A549 (cell line): ENCODE results near the gene SIK3. TPM values are rescaled to one million over a fixed set of nuclear protein-coding genes. Genes with fewer than 3 reads are reported as not detected.
A peak's percentile ranks its signal among the peaks of the same experiment; 100 is the strongest.

ENCODE experiments used
- ATAC-seq, 2 experiments: fragments of 200-7000 bp in 1 of 2; fragments of >200 bp in 1 of 2; cut with Nextera tagmentation in 1 of 2; cut with Tn5 transposase in 1 of 2; 3 replicates each; pipeline versions ENCODE4 v1.8.0 to v1.9.1; 2018 to 2020; ENCODE audit warnings: mild to moderate bottlenecking in 1 of 2, moderate library complexity in 1 of 2
- CTCF ChIA-PET: fragments of 300-600 bp; sonication (Branson Sonifier 250); formaldehyde crosslinking; extraction: SDS; loops from one replicate; lab custom pipeline; 2021; ENCODE audit warnings: antibody characterized with exemption, inconsistent platforms; lab: Yijun Ruan, JAX
- POLR2A ChIA-PET: fragments of 350-600 bp; formaldehyde crosslinking; extraction: SDS; loops from one replicate; lab custom pipeline; 2021; ENCODE audit warnings: antibody characterized with exemption, inconsistent platforms; lab: Yijun Ruan, JAX
- DNase-seq, 2 experiments: peaks; one replicate each; pipeline versions ENCODE4 v3.0.0 to v3.0.0-alpha.2; 2011 to 2016; ENCODE audit warnings: low read depth in 1 of 2, low spot score in 1 of 2
- FAIRE-seq: peaks from 2 replicates; lab custom pipeline; 2011; peaks lifted over from hg19 to GRCh38; lab: Jason Lieb, UNC
- H3K27ac ChIP-seq, 2 experiments: fragments of >200 bp; sonication (Bioruptor Twin); formaldehyde crosslinking; 3 replicates each; pipeline ENCODE4 v1.5.1; 2016 to 2017
- H3K4me1 ChIP-seq: fragments of >200 bp; sonication (Bioruptor Twin); formaldehyde crosslinking; 3 replicates; pipeline ENCODE4 v1.6.1; 2016
- H3K4me2 ChIP-seq: fragments of >200 bp; sonication (Bioruptor Twin); formaldehyde crosslinking; 3 replicates; pipeline ENCODE4 v1.6.1; 2016
- H3K4me3 ChIP-seq: fragments of >200 bp; sonication (Bioruptor Twin); formaldehyde crosslinking; 3 replicates; pipeline ENCODE4 v1.5.1; 2016
- H3K9me3 ChIP-seq: fragments of >200 bp; sonication (Bioruptor Twin); formaldehyde crosslinking; 3 replicates; pipeline ENCODE4 v1.6.1; 2016
- BHLHE40 ChIP-seq: IDR thresholded peaks from 2 replicates; pipeline ENCODE4 v1.6.1; 2012; ENCODE audit warnings: low read depth, low read length, inconsistent platforms
- EHMT2 ChIP-seq: fragments of 200-600 bp; sonication (generic); IDR thresholded peaks from 2 replicates; pipeline ENCODE4 v1.6.1; 2016; ENCODE audit warnings: antibody characterized with exemption, low read depth, mild to moderate bottlenecking, moderate library complexity
- EP300 ChIP-seq, 2 experiments: fragments of >200 bp; sonication (Bioruptor Twin); formaldehyde crosslinking; IDR thresholded peaks; 2 replicates in 1 of 2; 3 replicates in 1 of 2; pipeline ENCODE4 v1.6.1; 2016 to 2017
- FOSL2 ChIP-seq, 2 experiments: fragments of 450-650 bp in 1 of 2; fragments of >200 bp in 1 of 2; sonication (Bioruptor Twin) in 1 of 2; formaldehyde crosslinking; IDR thresholded peaks; 2 replicates each; pipeline versions ENCODE4 v1.5.0 to v1.6.1; 2016 to 2020; ENCODE audit warnings: mild to moderate bottlenecking in 1 of 2, moderate library complexity in 1 of 2
- FOXS1 ChIP-seq: fragments of 250-450 bp; sonication (Bioruptor Pico); IDR thresholded peaks from 2 replicates; pipeline ENCODE4 v1.5.0; 2020; ENCODE audit warnings: mild to moderate bottlenecking, moderate library complexity
- HDAC2 ChIP-seq: fragments of 200-600 bp; sonication (generic); IDR thresholded peaks from 2 replicates; pipeline ENCODE4 v1.6.1; 2016
- HOXA7 ChIP-seq: fragments of 250-450 bp; sonication (Bioruptor Pico); IDR thresholded peaks from 2 replicates; pipeline ENCODE4 v1.5.0; 2020; ENCODE audit warnings: mild to moderate bottlenecking, moderate library complexity
- KDM1A ChIP-seq: fragments of 200-600 bp; sonication (generic); IDR thresholded peaks from 2 replicates; pipeline ENCODE4 v1.6.1; 2016; ENCODE audit warnings: low read depth, mild to moderate bottlenecking
- KDM5A ChIP-seq: fragments of 200-600 bp; sonication (generic); IDR thresholded peaks from 2 replicates; pipeline ENCODE4 v1.6.1; 2016; ENCODE audit warnings: antibody characterized with exemption, mild to moderate bottlenecking
- MAFK ChIP-seq: fragments of 450-650 bp; IDR thresholded peaks from 2 replicates; pipeline ENCODE4 v1.6.1; 2014; ENCODE audit not compliant: partially characterized antibody
- MYC ChIP-seq: IDR thresholded peaks from 2 replicates; pipeline ENCODE4 v1.6.1; 2012; ENCODE audit warnings: mild to moderate bottlenecking, inconsistent platforms, low read length, improper control_type of control experiment, borderline replicate concordance
- NFE2L2 ChIP-seq: fragments of 150-350 bp; conservative IDR thresholded peaks from 2 replicates; pipeline ENCODE4 v1.6.1; 2014; ENCODE audit warnings: low read length
- NPAS2 ChIP-seq: fragments of 250-450 bp; sonication (Bioruptor Pico); IDR thresholded peaks from 2 replicates; pipeline ENCODE4 v1.8.0; 2022; ENCODE audit warnings: mild to moderate bottlenecking, moderate library complexity, borderline replicate concordance
- POLR2A ChIP-seq: IDR thresholded peaks from 2 replicates; pipeline ENCODE4 v1.6.1; 2012; ENCODE audit warnings: mild to moderate bottlenecking, low read length
- POLR2AphosphoS2 ChIP-seq: conservative IDR thresholded peaks from 2 replicates; pipeline ENCODE4 v1.6.1; 2012; ENCODE audit warnings: low read length, improper control_type of control experiment, inconsistent platforms
- RAD21 ChIP-seq, 2 experiments: fragments of >200 bp in 1 of 2; sonication (Bioruptor Twin) in 1 of 2; formaldehyde crosslinking in 1 of 2; IDR thresholded peaks in 1 of 2; conservative IDR thresholded peaks in 1 of 2; 2 replicates in 1 of 2; 3 replicates in 1 of 2; pipeline ENCODE4 v1.6.1; 2012 to 2018; ENCODE audit warnings: inconsistent platforms in 1 of 2
- RNF2 ChIP-seq: fragments of 200-600 bp; sonication (generic); IDR thresholded peaks from 2 replicates; pipeline ENCODE4 v1.6.1; 2016; ENCODE audit warnings: low read depth, mild to moderate bottlenecking, antibody characterized with exemption, moderate library complexity, borderline replicate concordance
- SMC3 ChIP-seq: fragments of >200 bp; sonication (Bioruptor Twin); formaldehyde crosslinking; IDR thresholded peaks from 3 replicates; pipeline ENCODE4 v1.6.1; 2018; ENCODE audit warnings: inconsistent platforms
- ZFP36 ChIP-seq: fragments of 450-650 bp; IDR thresholded peaks from 2 replicates; pipeline ENCODE4 v1.6.1; 2014; ENCODE audit warnings: borderline replicate concordance; ENCODE audit not compliant: partially characterized antibody
- ZNF302 ChIP-seq: fragments of 250-450 bp; sonication (Bioruptor Pico); IDR thresholded peaks from 2 replicates; pipeline ENCODE4 v1.9.0; 2021; ENCODE audit warnings: inconsistent platforms, mild to moderate bottlenecking, moderate library complexity
- WGBS: methylation state at CpG from one replicate; pipeline ENCODE4 v1.1.6; 2017; ENCODE audit errors: missing lambda C conversion rate; 5-methylcytosine and 5-hydroxymethylcytosine counted together
- polyA plus RNA-seq, 4 experiments: library from polyadenylated mRNA; depleted of rRNA in 3 of 4; stranded (reverse); fragments of >200 nt; fragmentation: RNase III in 1 of 4; extraction: RNeasy Plus Mini Kit Qiagen cat#74134 plus additional on column Dnase treatment in 1 of 4; gene quantifications; 2 replicates in 3 of 4; 3 replicates in 1 of 4; pipeline ENCODE4 v1.2.3, GENCODE V29; 2011 to 2017
- TF ChIP-seq, protein P1 (sequence below): fragments of 450-650 bp; IDR thresholded peaks from 2 replicates; pipeline ENCODE4 v1.6.1; 2014; ENCODE audit warnings: antibody characterized with exemption
- TF ChIP-seq, protein P2 (sequence below): IDR thresholded peaks from 2 replicates; pipeline ENCODE4 v1.6.1; 2012; ENCODE audit warnings: low read depth, borderline replicate concordance
- TF ChIP-seq, protein P3 (sequence below): fragments of >200 bp; sonication (Bioruptor Twin); formaldehyde crosslinking; IDR thresholded peaks from 3 replicates; pipeline ENCODE4 v1.6.1; 2016

Gene SIK3
- polyA plus RNA-seq, 2 of the 4 experiments (the other 2 are of a cell fraction): 8.2 to 9.0 TPM

DNA sequence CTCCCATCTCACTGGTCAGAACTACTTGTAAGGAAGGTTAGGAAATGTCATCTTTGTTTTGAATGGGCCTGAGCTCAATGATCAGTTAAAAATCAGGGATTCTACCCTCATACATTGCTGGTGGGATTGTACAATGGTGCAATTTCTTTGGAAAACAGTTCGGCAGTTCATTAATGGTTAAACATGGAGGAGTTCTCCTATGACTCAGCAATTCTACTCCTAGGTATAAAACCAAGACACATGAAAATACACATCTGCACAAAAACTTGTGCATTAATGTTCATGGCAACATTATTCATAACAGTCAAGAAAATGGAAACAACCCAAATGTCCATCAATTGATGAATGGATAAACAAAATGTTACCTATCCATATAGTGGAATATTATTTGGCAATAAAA lies 301.7 kb downstream of the SIK3 start:
- Histone ChIP-seq H3K4me1 (0 out of 3 replicates have a peak, but pooled peaks cover 3% of the 10 kb centered on the region), H3K9me3 (no peaks in the 10 kb centered on the region), H3K4me3 (no peak overlapping the region), H3K4me2 (no peak overlapping the region), H3K27ac (peak overlapping the region; percentile 16 to 58; a peak in 2 of 6 replicates)
- TF ChIP-seq ZFP36: no peak
- TF ChIP-seq KDM5A: no peak
- peak; percentile 88 for TF ChIP-seq MAFK
- no peak for TF ChIP-seq POLR2AphosphoS2
- no peak for TF ChIP-seq EHMT2
- TF ChIP-seq RAD21 (conservative IDR thresholded peaks at IDR 0.05 in 1 of 2, IDR thresholded peaks at IDR 0.05 in 1 of 2): no peak
- TF ChIP-seq, protein P1, sequence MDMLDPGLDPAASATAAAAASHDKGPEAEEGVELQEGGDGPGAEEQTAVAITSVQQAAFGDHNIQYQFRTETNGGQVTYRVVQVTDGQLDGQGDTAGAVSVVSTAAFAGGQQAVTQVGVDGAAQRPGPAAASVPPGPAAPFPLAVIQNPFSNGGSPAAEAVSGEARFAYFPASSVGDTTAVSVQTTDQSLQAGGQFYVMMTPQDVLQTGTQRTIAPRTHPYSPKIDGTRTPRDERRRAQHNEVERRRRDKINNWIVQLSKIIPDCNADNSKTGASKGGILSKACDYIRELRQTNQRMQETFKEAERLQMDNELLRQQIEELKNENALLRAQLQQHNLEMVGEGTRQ: no peak
- peak; percentile 80 for TF ChIP-seq NFE2L2
- ATAC-seq: no peak
- 75% methylated on average over 1 of the region's 1 CpG for WGBS
- no peak for FAIRE-seq
- ChIA-PET CTCF (interaction anchor here (1.9 kb wide), 1 partner anchor 310 kb away, joined by 6 read pairs; no protein-coding TSS in a partner anchor), POLR2A (no interaction called here)
- DNase-seq: no peak

DNA sequence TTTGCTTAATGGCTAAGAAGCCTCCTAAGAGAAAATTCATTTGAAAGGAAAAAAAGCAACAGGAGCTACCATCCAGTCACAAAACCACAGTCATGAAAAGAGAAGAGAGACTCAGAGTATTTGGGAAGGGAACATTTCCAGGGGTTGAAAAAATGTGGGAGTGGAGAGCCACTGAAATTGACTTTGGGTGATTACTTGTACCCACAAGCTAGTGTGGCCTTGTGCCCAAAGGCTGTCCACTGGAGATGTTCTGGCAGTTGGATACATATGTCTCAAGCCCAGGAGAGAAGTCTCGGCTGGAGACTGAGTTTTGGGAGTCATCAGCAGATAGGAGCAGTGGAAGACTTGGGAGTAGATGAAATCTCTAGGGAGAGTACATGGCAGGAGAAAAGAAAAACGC lies 303.4 kb downstream of the SIK3 start:
- DNase-seq (no peak), FAIRE-seq (no peak), ATAC-seq (no peak)
- ChIA-PET CTCF (interaction anchor here (0.7 to 8.8 kb wide), 5 partner anchors 31 to 431 kb away, joined by 3 to 114 read pairs (median 6); no protein-coding TSS in a partner anchor), POLR2A (no interaction called here)
- H3K4me2 ChIP-seq: no peak overlapping the region
- no peaks in the 10 kb centered on the region for H3K9me3 ChIP-seq
- no peak overlapping the region for H3K4me3 ChIP-seq
- WGBS: 86% methylated on average over 2 of the region's 2 CpGs
- H3K27ac ChIP-seq: no peak overlapping the region
- no peak for TF ChIP-seq POLR2AphosphoS2
- no peak for TF ChIP-seq POLR2A
- TF ChIP-seq SMC3: no peak
- no peak for TF ChIP-seq HOXA7 (CRISPR knock-in tag)
- TF ChIP-seq MYC: no peak
- TF ChIP-seq ZNF302 (CRISPR knock-in tag): no peak
- TF ChIP-seq KDM1A: no peak
- TF ChIP-seq RAD21 (conservative IDR thresholded peaks at IDR 0.05 in 1 of 2, IDR thresholded peaks at IDR 0.05 in 1 of 2): no peak
- TF ChIP-seq NPAS2: no peak
- TF ChIP-seq, protein P2, sequence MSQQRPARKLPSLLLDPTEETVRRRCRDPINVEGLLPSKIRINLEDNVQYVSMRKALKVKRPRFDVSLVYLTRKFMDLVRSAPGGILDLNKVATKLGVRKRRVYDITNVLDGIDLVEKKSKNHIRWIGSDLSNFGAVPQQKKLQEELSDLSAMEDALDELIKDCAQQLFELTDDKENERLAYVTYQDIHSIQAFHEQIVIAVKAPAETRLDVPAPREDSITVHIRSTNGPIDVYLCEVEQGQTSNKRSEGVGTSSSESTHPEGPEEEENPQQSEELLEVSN: no peak
- TF ChIP-seq RNF2: no peak
- TF ChIP-seq FOSL2 (IDR thresholded peaks at IDR 0.05): no peak
- no peak for TF ChIP-seq FOSL2 (CRISPR knock-in tag; IDR thresholded peaks at IDR 0.05)
- TF ChIP-seq, protein P3, sequence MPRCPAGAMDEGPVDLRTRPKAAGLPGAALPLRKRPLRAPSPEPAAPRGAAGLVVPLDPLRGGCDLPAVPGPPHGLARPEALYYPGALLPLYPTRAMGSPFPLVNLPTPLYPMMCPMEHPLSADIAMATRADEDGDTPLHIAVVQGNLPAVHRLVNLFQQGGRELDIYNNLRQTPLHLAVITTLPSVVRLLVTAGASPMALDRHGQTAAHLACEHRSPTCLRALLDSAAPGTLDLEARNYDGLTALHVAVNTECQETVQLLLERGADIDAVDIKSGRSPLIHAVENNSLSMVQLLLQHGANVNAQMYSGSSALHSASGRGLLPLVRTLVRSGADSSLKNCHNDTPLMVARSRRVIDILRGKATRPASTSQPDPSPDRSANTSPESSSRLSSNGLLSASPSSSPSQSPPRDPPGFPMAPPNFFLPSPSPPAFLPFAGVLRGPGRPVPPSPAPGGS: no peak
- no peak for TF ChIP-seq BHLHE40
- no peak for TF ChIP-seq FOXS1 (CRISPR knock-in tag)
- no peak for TF ChIP-seq EP300 (IDR thresholded peaks at IDR 0.05)
- no peak for TF ChIP-seq HDAC2
- H3K4me1 ChIP-seq: 0 out of 3 replicates have a peak, but pooled peaks cover 3% of the 10 kb centered on the region

DNA sequence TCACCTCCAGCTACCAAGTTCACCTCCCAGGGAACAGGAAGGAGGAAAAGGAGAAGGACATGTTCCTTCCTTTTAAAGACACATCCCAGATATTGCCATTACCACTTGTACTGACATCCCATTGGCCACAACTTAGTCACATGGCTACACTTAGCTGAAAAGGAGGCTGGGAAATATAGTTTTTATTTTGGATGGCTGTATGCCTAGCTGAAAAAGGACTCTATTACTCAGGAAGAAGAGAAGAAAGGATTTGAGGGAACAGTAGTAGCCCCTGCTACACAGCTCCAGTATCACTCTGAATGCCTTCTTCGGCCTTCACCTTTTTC lies 304.5 kb downstream of the SIK3 start:
- FAIRE-seq: no peak

More for the DNA sequence above, 304.5 kb downstream of the SIK3 start:
- Histone ChIP-seq H3K4me3 (no peak overlapping the region), H3K4me2 (no peak overlapping the region), H3K27ac (no peak overlapping the region)
- peak in 1 of 2 experiments; percentile 23 for DNase-seq
- WGBS: 100% methylated on average over 1 of the region's 1 CpG
- ATAC-seq: no peak
- no peak for TF ChIP-seq KDM5A
- TF ChIP-seq, protein P1: 0 out of 2 replicates have a peak, but pooled peaks have one; percentile 32
- TF ChIP-seq, all 56 proteins: peak for 1
- POLR2A ChIA-PET: no interaction called here
- CTCF ChIA-PET: interaction anchor here (0.7 to 8.8 kb wide), 7 partner anchors 15 to 433 kb away, joined by 3 to 114 read pairs (median 4); partner anchors contain the start of gene APOA1
- H3K9me3 ChIP-seq: no peaks in the 10 kb centered on the region
- 0 out of 3 replicates have a peak, but pooled peaks cover 3% of the 10 kb centered on the region for H3K4me1 ChIP-seq
